T-helper 2 cell (primary cell): ENCODE results near the gene LPAR3.
"Not testable (repeated sequence)": the region's sequence is repeated elsewhere in the genome, so short reads cannot be mapped to it uniquely, and the experiment has no call there.

Source experiments
- DNase-seq, 5 experiments: peaks; one replicate each; pipeline versions ENCODE4 v3.0.0 to v3.0.0-alpha.2; 2012 to 2022
- total RNA-seq, 2 donors: gene quantifications; one replicate each; lab custom pipeline; 2026; lab: John Stamatoyannopoulos, UW

Gene LPAR3
- 0.13 to 0.31 reads per million in 2 donors for total RNA-seq

DNA sequence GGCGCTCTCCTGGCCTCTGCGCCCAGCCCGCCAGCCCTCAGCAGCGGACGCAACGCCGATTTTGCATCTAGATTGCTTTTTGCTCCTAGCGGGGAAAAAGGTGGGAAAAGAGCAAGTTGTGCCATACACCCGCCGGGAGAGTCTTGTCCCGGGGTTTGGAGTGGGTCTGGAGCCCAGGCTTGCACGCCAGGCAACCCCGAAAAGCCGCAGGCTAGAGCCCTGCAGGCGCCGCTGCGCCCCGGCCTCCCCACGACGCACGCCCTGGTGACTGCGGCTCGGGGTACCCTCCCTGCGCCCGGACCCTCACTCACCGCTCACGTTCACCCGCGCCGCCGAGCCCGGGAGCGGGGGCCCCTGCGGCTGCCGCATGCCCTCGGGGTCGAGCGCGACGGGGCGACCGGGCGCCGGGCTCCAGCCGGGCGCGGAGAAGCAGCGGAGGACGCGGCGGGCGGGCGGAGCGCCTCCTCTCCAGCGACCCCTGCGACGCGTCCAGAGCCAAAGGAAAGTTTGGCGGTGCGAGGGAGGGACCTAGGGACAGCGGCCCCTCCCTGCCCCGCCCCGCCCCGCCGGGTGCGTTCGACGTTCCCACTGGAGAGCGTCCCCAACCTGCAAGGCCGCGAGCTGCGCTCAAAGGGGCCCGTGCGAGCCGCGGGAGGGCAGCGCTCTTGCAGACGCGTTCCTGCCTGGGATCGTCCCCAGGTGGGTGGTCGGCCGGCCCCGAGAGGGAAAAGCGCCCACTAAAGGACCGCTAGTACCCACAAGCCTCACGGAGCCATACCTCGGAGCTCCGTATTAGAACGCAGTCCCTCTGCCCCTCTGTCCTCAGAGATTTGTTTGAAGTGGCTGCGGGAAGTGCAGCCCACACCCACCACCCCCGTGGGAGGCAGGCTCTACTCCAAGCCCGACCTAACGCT is at the start of gene LPAR3:
Gene LPAR3, minus strand, starts transcription at position 502 of the 914 bp plus-strand sequence. CDS start 27,086 bp downstream, outside the sequence.
- DNase-seq = peak in 1 of 5 experiments; percentile 11

GRCh38 chr1:84941843-84942242 is 48.8 kb upstream of the LPAR3 start:
- no peak for DNase-seq

GRCh38 chr1:84940481-84940880 is 47.5 kb upstream of the LPAR3 start:
- DNase-seq = no peak

DNA sequence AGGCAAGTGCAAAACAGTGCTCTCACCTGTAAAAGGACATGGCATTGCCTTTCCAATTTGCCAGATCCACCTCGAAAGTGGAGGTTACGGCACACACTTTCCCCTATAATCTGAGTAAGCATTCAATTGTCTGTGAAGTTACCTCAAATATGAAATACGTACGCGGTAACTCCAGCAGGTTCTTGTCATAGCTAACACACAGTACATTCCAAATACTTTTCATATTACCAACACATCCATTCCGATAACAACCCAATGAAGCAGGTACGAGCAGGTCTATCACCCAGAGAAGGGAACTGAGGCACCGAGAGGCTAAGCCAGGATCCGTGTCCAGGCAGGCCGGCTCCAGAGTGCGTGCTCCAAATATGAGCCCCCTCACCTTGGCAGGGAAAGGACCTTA is 46.8 kb upstream of the LPAR3 start:
- no peak for DNase-seq

DNA sequence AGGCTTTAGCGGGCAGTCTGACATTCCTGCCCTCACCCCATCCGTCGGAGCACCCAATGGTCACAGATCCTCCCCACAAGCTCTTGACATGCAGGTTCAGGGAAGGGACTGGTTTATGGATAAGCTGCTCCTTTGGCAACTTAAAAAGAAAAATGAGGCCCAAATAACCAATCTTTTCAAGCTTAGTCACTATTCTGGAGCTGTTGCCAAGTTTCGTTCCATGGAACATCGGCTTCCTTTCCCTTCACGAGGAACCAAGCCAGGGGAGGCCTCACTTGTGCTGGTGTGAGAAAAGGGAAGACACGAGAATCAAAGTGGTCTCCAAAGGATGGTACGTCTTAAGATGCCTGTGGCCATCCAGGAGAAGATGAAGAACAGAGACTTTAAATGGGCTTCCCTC is 46.1 kb upstream of the LPAR3 start:
- no peak for DNase-seq

- DNase-seq = peak in 3 of 5 experiments; percentile 5 to 57 (median 40)
These were observed 43.3 kb upstream of the LPAR3 start for GRCh38 chr1:84936116-84936810.

DNA sequence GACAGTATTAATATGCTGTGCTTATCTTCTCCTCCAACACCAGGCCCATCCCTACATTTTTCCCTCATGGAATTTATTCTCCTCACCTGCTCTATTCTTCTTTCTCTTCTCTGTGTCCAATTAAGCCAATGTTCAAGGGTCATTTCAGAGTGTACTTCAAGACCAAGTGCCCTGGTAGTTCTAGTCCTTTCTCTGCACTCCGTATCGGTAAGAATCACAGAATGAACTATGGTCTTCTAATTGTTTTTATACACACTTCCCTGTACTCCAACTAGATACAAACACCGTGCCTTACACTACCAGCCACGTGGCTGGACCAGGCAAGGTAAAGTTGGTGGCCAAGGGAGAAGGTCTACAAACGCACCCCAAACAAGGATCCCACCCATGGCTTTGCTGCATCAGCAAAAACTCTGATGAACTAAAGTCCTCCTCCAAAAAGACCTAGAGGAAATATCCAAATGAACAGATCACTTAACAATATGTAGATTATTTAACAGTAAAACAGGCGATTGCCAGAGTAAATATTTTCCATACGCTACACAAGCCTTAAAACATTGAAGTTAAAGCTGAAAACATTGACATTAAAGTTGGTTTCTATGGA is 40.1 kb upstream of the LPAR3 start:
- no peak for DNase-seq

DNA sequence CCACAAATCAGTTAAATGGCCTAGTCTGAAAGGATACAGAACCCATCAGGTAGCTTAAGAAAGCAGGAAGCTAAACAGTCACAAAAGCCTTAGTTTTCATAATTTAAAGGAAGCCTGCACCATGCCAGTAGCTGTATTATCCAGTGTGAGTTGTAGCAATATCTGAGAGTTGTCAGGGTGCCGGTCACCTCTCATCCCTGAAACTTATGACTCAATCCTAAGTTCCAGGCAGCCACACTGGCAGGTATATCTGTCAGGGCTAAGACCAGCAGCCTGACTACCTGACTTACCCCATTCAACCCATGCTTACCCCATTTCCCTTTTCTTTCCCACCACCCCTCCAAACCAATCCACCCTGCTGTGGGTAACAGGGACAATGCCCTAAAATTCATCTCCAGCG is 37.8 kb upstream of the LPAR3 start:
- no peak for DNase-seq

DNA sequence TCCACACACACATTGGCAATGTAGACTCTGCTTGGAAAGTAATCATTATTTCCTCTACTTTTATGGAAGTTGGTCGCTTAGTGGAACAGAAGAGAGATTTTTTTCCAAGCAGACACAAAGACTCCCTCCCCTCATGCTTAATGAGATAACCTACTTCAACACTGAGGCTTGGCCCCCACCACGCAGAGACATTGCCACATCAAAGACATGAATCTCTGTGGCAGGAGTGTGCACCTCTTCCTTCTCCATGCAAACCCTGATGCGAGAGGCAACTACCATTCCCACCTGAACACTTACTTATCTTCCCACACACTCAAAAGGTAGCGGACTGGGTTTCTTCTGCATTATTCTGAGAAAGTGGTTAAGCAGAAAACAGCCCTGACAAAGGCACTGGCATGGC is 37.3 kb upstream of the LPAR3 start:
- no peak for DNase-seq

GRCh38 chr1:84929581-84929980 is 36.6 kb upstream of the LPAR3 start:
- DNase-seq = no peak

- DNase-seq = no peak
These were observed 36.0 kb upstream of the LPAR3 start for GRCh38 chr1:84928979-84929378.

DNA sequence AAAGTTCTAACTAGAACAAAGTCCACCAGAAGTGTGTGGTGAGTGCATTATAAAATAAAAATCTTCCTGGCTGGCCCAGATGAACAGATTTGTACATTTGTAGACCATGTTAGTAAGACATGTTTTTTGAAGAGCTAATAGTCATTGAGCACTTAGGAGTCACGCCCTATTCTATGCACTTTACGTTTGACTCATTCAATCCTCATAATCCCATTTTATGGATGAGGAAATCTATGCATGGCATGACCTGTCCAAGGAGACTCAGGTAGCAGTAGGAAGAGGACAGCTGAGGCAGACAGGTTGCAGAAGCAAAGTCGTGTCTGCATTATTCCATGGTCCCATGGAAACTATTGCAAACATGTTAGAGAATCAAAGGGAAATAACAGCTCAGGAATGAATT is 30.3 kb upstream of the LPAR3 start:
- no peak for DNase-seq

- DNase-seq = no peak
These were observed 27.2 kb upstream of the LPAR3 start for GRCh38 chr1:84920159-84920558.

DNA sequence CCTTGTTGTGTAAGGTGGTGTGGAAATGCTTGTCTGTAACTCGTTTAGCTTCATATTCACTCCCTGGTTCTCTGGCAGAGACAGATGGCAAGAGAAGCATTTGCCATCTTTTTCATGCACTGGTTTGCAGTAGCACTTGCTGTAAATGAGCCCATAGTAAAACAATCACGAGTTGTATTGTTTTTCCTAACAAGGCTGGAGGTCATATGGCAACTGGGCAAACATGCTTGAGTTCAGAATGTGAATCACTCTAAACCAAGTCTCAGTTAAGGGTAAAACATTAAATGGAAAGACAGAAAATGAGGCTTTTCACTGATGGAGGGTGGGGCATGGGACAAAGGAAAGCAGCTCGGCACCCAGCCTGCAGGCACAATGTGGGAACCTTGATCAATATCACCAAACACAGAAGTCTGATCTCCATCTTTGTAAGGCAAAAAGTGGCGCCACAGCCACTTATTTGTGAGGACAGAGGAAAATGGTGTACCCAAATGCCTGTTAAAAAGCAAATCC is 26.5 kb upstream of the LPAR3 start:
- no peak for DNase-seq

DNA sequence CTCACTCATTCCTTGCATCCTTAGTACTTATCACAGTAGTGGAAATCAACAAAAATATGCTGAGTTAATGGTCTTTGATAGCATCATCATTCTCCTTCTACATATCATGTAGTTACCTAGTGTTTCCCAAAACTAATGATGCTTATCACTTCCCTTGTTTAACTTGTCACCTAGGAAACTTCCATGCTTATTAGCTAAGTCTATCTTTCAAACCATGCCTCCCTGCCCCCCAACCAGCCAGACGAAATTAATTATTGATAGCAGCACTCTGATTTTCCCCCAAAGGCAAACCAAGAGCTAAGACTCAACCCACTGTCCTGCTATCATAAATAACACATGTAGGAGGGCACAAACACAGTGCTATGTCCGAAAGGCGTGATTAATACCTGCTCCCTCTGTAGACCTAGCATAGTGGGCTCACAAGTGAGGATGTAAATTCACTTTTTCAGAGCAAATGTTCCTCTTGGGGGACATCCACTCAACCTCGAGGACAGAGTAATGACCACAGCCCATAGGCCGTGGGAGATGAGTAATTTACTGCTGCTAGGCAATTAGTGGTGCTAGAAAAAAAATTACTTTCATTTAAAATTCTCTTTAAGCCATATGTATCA is 25.8 kb upstream of the LPAR3 start:
- no peak for DNase-seq

GRCh38 chr1:84916897-84917296 is 23.9 kb upstream of the LPAR3 start:
- DNase-seq = no peak

DNA sequence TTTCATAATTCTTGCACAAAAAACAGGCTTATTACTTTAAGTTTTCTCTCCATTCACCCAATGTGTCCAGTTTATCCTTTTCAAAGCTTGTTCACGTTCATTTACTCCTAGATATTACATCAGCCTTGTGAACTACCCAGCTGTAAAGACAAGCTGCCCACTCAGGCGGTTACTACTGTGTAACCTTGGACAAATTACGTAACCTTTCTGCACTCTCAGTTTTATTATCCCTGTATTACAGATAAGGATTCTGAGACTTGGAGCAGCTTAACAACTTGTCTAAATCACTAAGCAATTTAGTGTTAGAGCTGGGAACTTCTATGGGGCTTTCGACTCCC is 20.5 kb upstream of the LPAR3 start:
- DNase-seq = no peak

DNA sequence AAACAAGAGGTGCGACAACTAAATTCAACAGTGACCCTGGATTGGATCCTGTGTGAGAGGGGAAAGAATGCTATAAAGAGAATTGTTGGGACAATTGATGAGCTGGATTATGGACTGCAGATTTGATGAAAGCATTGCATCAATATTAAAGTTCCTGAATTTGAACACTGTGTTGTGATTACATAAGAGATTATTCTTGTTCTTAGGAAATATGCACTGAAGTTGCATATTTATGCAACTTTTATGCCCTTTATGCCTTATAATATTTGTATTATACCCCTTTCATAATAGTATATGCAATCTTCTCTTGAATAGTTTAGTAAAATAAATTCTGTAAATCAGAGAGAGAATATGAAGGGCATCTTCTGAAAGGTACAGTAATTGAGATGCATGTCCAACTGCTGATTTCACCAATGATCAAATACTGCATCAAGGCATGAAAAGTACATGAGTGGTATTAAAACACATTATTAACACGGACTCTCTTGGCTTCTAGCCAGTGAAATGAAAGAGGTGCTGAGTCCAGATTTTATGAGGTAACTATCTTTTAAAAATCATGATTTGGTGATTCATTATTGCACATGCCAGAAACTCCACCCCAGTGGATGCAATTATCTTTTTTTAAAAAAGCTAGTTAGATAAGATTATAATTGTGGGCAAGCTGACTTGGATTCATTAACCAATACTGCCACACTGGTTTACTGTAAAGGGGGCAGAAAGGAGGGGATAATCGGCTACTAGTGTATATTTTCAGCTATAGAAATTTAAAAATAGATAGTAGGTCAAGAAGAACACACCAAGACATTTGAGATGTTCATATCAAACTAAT is 19.9 kb upstream of the LPAR3 start:
- DNase-seq = no peak

DNA sequence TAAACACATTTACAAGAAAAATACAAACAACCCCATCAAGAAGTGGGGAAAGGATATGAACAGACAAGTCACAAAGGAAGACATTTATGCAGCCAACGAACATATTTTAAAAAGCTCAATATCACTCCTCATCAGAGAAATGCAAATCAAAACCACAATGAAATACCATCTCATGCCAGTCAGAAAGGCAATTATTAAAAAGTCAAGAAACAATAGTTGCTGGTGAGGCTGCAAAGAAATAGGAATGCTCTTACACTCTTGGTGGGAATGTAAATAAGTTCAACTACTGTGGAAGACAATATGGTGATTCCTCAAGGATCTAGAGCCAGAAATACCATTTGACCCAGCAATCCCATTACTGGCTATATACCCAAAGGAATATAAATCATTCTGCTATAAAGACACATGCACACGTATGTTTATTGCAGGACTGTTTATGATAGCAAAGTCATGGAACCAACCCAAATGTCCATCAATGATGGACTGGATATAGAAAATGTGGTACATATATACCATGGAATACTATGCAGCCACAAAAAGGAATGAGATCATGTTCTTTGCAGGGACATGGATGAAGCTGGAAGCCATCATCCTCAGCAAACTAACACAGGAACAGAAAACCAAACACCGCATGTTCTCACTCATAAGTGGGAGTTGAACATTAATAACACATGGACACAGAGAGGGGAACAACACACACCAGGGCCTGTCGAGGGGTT is 15.9 kb upstream of the LPAR3 start:
- not testable (repeated sequence) for DNase-seq

DNA sequence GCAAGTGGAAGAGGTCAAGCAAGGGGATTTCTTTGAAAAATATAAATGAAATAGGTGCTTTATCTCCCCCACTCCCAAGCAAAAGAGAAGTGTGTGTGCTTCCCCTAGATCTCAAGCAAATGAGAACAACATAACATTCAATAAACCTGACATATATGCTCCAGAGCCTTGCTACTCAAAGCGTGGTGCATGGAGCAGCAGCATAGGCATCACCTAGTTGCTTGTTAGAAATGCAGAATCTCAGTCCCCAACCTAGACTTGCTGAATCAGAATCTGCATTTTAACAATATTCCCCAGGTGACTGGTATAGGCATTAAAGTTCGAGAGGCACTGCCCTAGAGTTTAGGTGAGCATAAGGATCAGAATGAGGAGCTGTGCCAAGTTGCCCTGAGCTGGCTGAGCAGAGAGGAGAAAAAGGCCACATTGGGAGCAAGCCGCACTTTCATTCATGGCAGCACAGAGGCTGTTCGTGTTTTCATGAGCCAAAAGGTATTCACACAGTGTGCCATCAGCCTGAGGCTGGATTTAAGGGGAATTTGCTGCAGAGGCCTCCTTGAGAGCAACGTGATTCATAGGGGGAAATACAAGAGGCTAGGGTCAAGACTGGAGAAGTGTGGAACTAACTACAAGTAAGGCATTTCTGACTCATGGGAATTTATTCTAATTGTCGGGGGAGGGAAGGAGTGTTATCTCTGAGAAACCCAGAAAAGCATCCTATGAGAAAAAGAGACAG is 14.3 kb upstream of the LPAR3 start:
- no peak for DNase-seq

- not testable (repeated sequence) for DNase-seq
These were observed 9.7 kb upstream of the LPAR3 start for GRCh38 chr1:84902727-84903126.
